NB4 (cell line): ENCODE measurements around the gene BTBD19.

Source experiments
- MYC ChIP-seq: IDR thresholded peaks from 2 replicates; pipeline ENCODE4 v1.6.1; 2011; ENCODE audit warnings: low read depth, low read length
- POLR2A ChIP-seq: IDR thresholded peaks from 2 replicates; pipeline ENCODE4 v1.6.1; 2011; ENCODE audit warnings: mild to moderate bottlenecking; ENCODE audit not compliant: insufficient read length; ENCODE audit errors: extremely low read depth
- TF ChIP-seq, protein P1 (sequence below): IDR thresholded peaks from one replicate; pipeline ENCODE4 v1.5.1; 2012; ENCODE audit warnings: low read depth, low read length

DNA sequence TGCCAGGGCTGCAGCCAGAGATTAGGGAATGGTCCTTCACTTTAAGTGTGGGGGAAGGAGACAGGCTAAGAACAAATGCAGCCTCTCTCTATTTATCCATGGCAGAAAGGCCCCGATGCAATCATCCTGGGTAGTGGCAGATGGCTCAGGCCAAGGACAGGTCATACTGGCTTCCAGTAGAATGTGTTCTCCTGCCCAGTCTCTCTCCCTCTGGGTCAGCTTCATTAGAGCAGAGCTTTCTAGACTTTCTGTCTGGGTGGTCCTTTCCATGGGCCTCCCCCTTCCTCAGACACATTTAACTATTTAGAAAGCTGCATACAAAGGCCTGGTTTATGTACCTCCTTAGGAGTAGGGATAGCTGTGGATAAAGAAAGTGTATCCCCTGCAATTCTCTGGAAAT lies 39.5 kb downstream of the BTBD19 start:
- TF ChIP-seq, protein P1, sequence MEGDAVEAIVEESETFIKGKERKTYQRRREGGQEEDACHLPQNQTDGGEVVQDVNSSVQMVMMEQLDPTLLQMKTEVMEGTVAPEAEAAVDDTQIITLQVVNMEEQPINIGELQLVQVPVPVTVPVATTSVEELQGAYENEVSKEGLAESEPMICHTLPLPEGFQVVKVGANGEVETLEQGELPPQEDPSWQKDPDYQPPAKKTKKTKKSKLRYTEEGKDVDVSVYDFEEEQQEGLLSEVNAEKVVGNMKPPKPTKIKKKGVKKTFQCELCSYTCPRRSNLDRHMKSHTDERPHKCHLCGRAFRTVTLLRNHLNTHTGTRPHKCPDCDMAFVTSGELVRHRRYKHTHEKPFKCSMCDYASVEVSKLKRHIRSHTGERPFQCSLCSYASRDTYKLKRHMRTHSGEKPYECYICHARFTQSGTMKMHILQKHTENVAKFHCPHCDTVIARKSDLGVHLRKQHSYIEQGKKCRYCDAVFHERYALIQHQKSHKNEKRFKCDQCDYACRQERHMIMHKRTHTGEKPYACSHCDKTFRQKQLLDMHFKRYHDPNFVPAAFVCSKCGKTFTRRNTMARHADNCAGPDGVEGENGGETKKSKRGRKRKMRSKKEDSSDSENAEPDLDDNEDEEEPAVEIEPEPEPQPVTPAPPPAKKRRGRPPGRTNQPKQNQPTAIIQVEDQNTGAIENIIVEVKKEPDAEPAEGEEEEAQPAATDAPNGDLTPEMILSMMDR, result no peak
- TF ChIP-seq MYC, result no peak
- no peak for TF ChIP-seq POLR2A
